DMS53 (cell line): ENCODE measurements around the gene ABCA7.

ENCODE experiments used
- DNase-seq: peaks from one replicate; lab custom pipeline; 2025; lab: John Stamatoyannopoulos, UW

The ABCA7 gene

GRCh38 chr19:1055886-1056620, 16.1 kb downstream of the ABCA7 start:
- no peak for DNase-seq

- DNase-seq: peak; percentile 86
Measured at GRCh38 chr19:1057176-1057855, 17.4 kb downstream of the ABCA7 start.

- DNase-seq: no peak
Measured at GRCh38 chr19:1058112-1058511, 18.2 kb downstream of the ABCA7 start.

- no peak for DNase-seq
Measured at GRCh38 chr19:1060689-1061088, 20.8 kb downstream of the ABCA7 start.

- no peak for DNase-seq
Measured at GRCh38 chr19:1061987-1062386, 22.1 kb downstream of the ABCA7 start.

- DNase-seq: no peak
Measured at GRCh38 chr19:1062387-1063029, 22.6 kb downstream of the ABCA7 start.

- DNase-seq: peak; percentile 56
Measured at GRCh38 chr19:1063030-1063908, 23.4 kb downstream of the ABCA7 start.

- DNase-seq: peak; percentile 55
Measured at GRCh38 chr19:1063909-1064660, 24.2 kb downstream of the ABCA7 start.

GRCh38 chr19:1064661-1065605, 25.0 kb downstream of the ABCA7 start:
- peak; percentile 83 for DNase-seq

- peak; percentile 75 for DNase-seq
Measured at GRCh38 chr19:1065606-1066109, 25.8 kb downstream of the ABCA7 start.

- no peak for DNase-seq
Measured at GRCh38 chr19:1066251-1066747, 26.4 kb downstream of the ABCA7 start.

- peak; percentile 45 for DNase-seq
Measured at GRCh38 chr19:1066748-1067340, 26.9 kb downstream of the ABCA7 start, which contains the start of gene ARHGAP45. Gene ARHGAP45, plus strand, starts transcription at chr19:1067167. Its CDS starts 239 bp downstream, at chr19:1067406.

GRCh38 chr19:1067341-1067957, 27.5 kb downstream of the ABCA7 start:
- peak; percentile 40 for DNase-seq

GRCh38 chr19:1068009-1069001, 28.4 kb downstream of the ABCA7 start:
- no peak for DNase-seq

- DNase-seq: peak; percentile 33
Measured at GRCh38 chr19:1069009-1069779, 29.3 kb downstream of the ABCA7 start.

- peak; percentile 33 for DNase-seq
Measured at GRCh38 chr19:1070576-1070930, 30.6 kb downstream of the ABCA7 start.
